ENCODE data around the gene TAP1. TPM values are rescaled to one million over a fixed set of nuclear protein-coding genes. Genes with fewer than 3 reads are reported as not detected.
"Not testable (repeated sequence)": the region's sequence is repeated elsewhere in the genome, so short reads cannot be mapped to it uniquely, and the experiment has no call there.

Gene TAP1
- total and polyA plus RNA-seq, 4 donors = 15.3 to 21.3 (median 20.2) TPM

- DNase-seq (ENCODE audit: low read depth in 4 of 6, low spot score in 6 of 6) = no peak
- Histone ChIP-seq H3K9me3 (ENCODE audit: control insufficient read depth, insufficient read depth, low read length) (peaks cover 1% of the 10 kb centered on the region), H3K27ac (ENCODE audit: low read depth, low read length) (no peak overlapping the region), H3K36me3 (ENCODE audit: control insufficient read depth, insufficient read depth, low read length) (no peaks in the 10 kb centered on the region), H3K4me3 (ENCODE audit: low read depth, low read length) (no peak overlapping the region), H3K4me1 (ENCODE audit: control insufficient read depth, insufficient read depth, low read length) (no peaks in the 10 kb centered on the region), H3K27me3 (ENCODE audit: control insufficient read depth, insufficient read depth, low read length) (peaks cover 5% of the 10 kb centered on the region)
- WGBS (ENCODE audit: insufficient coverage) = 95% methylated on average over 3 of the region's 5 CpGs
Measured at GRCh38 chr6:32815115-32815514, 38.4 kb downstream of the TAP1 start.

GRCh38 chr6:32814145-32814544 lies 39.4 kb downstream of the TAP1 start:
- Histone ChIP-seq H3K9me3 (ENCODE audit: control insufficient read depth, insufficient read depth, low read length) (peaks cover 1% of the 10 kb centered on the region), H3K4me3 (ENCODE audit: low read depth, low read length) (no peak overlapping the region), H3K27me3 (ENCODE audit: control insufficient read depth, insufficient read depth, low read length) (peaks cover 5% of the 10 kb centered on the region), H3K36me3 (ENCODE audit: control insufficient read depth, insufficient read depth, low read length) (no peaks in the 10 kb centered on the region), H3K4me1 (ENCODE audit: control insufficient read depth, insufficient read depth, low read length) (no peaks in the 10 kb centered on the region), H3K27ac (ENCODE audit: low read depth, low read length) (no peak overlapping the region)
- DNase-seq (ENCODE audit: low read depth in 4 of 6, low spot score in 6 of 6) = no peak
- WGBS (ENCODE audit: insufficient coverage) = no CpG with 5 or more reads among the region's 2 CpGs

GRCh38 chr6:32809171-32809570 lies 44.3 kb downstream of the TAP1 start:
- peak in 1 of 6 donors; percentile 31 for DNase-seq (ENCODE audit: low read depth in 4 of 6, low spot score in 6 of 6)
- no CpG with 5 or more reads among the region's 1 CpG for WGBS (ENCODE audit: insufficient coverage)
- no peak overlapping the region for H3K4me3 ChIP-seq (ENCODE audit: low read depth, low read length)
- peaks cover 3% of the 10 kb centered on the region for H3K27me3 ChIP-seq (ENCODE audit: control insufficient read depth, insufficient read depth, low read length)
- no peaks in the 10 kb centered on the region for H3K9me3 ChIP-seq (ENCODE audit: control insufficient read depth, insufficient read depth, low read length)
- no peaks in the 10 kb centered on the region for H3K36me3 ChIP-seq (ENCODE audit: control insufficient read depth, insufficient read depth, low read length)
- H3K27ac ChIP-seq (ENCODE audit: low read depth, low read length) = no peak overlapping the region
- no peaks in the 10 kb centered on the region for H3K4me1 ChIP-seq (ENCODE audit: control insufficient read depth, insufficient read depth, low read length)

- H3K27ac ChIP-seq (ENCODE audit: low read depth, low read length) = no peak overlapping the region
- DNase-seq (ENCODE audit: low read depth in 4 of 6, low spot score in 6 of 6) = no peak
- no peaks in the 10 kb centered on the region for H3K9me3 ChIP-seq (ENCODE audit: control insufficient read depth, insufficient read depth, low read length)
- H3K36me3 ChIP-seq (ENCODE audit: control insufficient read depth, insufficient read depth, low read length) = no peaks in the 10 kb centered on the region
- H3K4me1 ChIP-seq (ENCODE audit: control insufficient read depth, insufficient read depth, low read length) = no peaks in the 10 kb centered on the region
- H3K27me3 ChIP-seq (ENCODE audit: control insufficient read depth, insufficient read depth, low read length) = no peaks in the 10 kb centered on the region
- 78% methylated on average over 5 of the region's 5 CpGs for WGBS (ENCODE audit: insufficient coverage)
- no peak overlapping the region for H3K4me3 ChIP-seq (ENCODE audit: low read depth, low read length)
Measured at GRCh38 chr6:32807020-32807580, 46.4 kb downstream of the TAP1 start.

GRCh38 chr6:32805404-32805803 lies 48.1 kb downstream of the TAP1 start:
- not testable (repeated sequence) for DNase-seq (ENCODE audit: low read depth in 4 of 6, low spot score in 6 of 6); H3K4me3 ChIP-seq (ENCODE audit: low read depth, low read length); H3K27ac ChIP-seq (ENCODE audit: low read depth, low read length); H3K9me3 ChIP-seq (ENCODE audit: control insufficient read depth, insufficient read depth, low read length); H3K4me1 ChIP-seq (ENCODE audit: control insufficient read depth, insufficient read depth, low read length); H3K27me3 ChIP-seq (ENCODE audit: control insufficient read depth, insufficient read depth, low read length); H3K36me3 ChIP-seq (ENCODE audit: control insufficient read depth, insufficient read depth, low read length)

- DNase-seq (ENCODE audit: low read depth in 4 of 6, low spot score in 6 of 6) = no peak
- Histone ChIP-seq H3K9me3 (ENCODE audit: control insufficient read depth, insufficient read depth, low read length) (no peaks in the 10 kb centered on the region), H3K4me1 (ENCODE audit: control insufficient read depth, insufficient read depth, low read length) (no peaks in the 10 kb centered on the region), H3K27me3 (ENCODE audit: control insufficient read depth, insufficient read depth, low read length) (peaks cover 2% of the 10 kb centered on the region), H3K27ac (ENCODE audit: low read depth, low read length) (no peak overlapping the region), H3K36me3 (ENCODE audit: control insufficient read depth, insufficient read depth, low read length) (no peaks in the 10 kb centered on the region), H3K4me3 (ENCODE audit: low read depth, low read length) (no peak overlapping the region)
- no CpG with 5 or more reads among the region's 2 CpGs for WGBS (ENCODE audit: insufficient coverage)
Measured at GRCh38 chr6:32803416-32803815, 50.1 kb downstream of the TAP1 start.

GRCh38 chr6:32799740-32800139 lies 53.8 kb downstream of the TAP1 start:
- no peaks in the 10 kb centered on the region for H3K36me3 ChIP-seq (ENCODE audit: control insufficient read depth, insufficient read depth, low read length)
- no peak overlapping the region for H3K27ac ChIP-seq (ENCODE audit: low read depth, low read length)
- H3K9me3 ChIP-seq (ENCODE audit: control insufficient read depth, insufficient read depth, low read length) = no peaks in the 10 kb centered on the region
- H3K27me3 ChIP-seq (ENCODE audit: control insufficient read depth, insufficient read depth, low read length) = peaks cover 9% of the 10 kb centered on the region
- no CpG with 5 or more reads among the region's 3 CpGs for WGBS (ENCODE audit: insufficient coverage)
- no peak for DNase-seq (ENCODE audit: low read depth in 4 of 6, low spot score in 6 of 6)
- no peaks in the 10 kb centered on the region for H3K4me1 ChIP-seq (ENCODE audit: control insufficient read depth, insufficient read depth, low read length)
- H3K4me3 ChIP-seq (ENCODE audit: low read depth, low read length) = no peak overlapping the region

GRCh38 chr6:32799168-32799567 lies 54.3 kb downstream of the TAP1 start:
- Histone ChIP-seq H3K4me1 (ENCODE audit: control insufficient read depth, insufficient read depth, low read length) (no peaks in the 10 kb centered on the region), H3K36me3 (ENCODE audit: control insufficient read depth, insufficient read depth, low read length) (no peaks in the 10 kb centered on the region), H3K27me3 (ENCODE audit: control insufficient read depth, insufficient read depth, low read length) (peaks cover 10% of the 10 kb centered on the region), H3K4me3 (ENCODE audit: low read depth, low read length) (no peak overlapping the region), H3K9me3 (ENCODE audit: control insufficient read depth, insufficient read depth, low read length) (no peaks in the 10 kb centered on the region), H3K27ac (ENCODE audit: low read depth, low read length) (no peak overlapping the region)
- no peak for DNase-seq (ENCODE audit: low read depth in 4 of 6, low spot score in 6 of 6)
- 100% methylated on average over 2 of the region's 3 CpGs for WGBS (ENCODE audit: insufficient coverage)

GRCh38 chr6:32796848-32797776 lies 56.4 kb downstream of the TAP1 start:
- H3K9me3 ChIP-seq (ENCODE audit: control insufficient read depth, insufficient read depth, low read length) = no peaks in the 10 kb centered on the region
- H3K4me3 ChIP-seq (ENCODE audit: low read depth, low read length) = no peak overlapping the region
- no peaks in the 10 kb centered on the region for H3K36me3 ChIP-seq (ENCODE audit: control insufficient read depth, insufficient read depth, low read length)
- peak; percentile 31 to 91 (median 62) for DNase-seq (ENCODE audit: low read depth in 4 of 6, low spot score in 6 of 6)
- H3K27me3 ChIP-seq (ENCODE audit: control insufficient read depth, insufficient read depth, low read length) = peaks cover 11% of the 10 kb centered on the region
- H3K27ac ChIP-seq (ENCODE audit: low read depth, low read length) = no peak overlapping the region
- 18% methylated on average over 22 of the region's 30 CpGs for WGBS (ENCODE audit: insufficient coverage)
- H3K4me1 ChIP-seq (ENCODE audit: control insufficient read depth, insufficient read depth, low read length) = no peaks in the 10 kb centered on the region

Data from spinal cord (tissue), 10 donors.